Smooth muscle cell (in vitro differentiated cells): ENCODE results near the gene PCSK5. TPM values are rescaled to one million over a fixed set of nuclear protein-coding genes. Genes with fewer than 3 reads are reported as not detected.

Source experiments
- DNase-seq: peaks from one replicate; lab custom pipeline; 2025; ENCODE audit not compliant: unreplicated experiment; lab: John Stamatoyannopoulos, UW
- H2AFZ ChIP-seq: fragments of 200-600 bp; sonication (generic); 2 replicates; pipeline ENCODE4 v1.6.0; 2016; ENCODE audit warnings: antibody characterized with exemption, low read depth, mild to moderate bottlenecking
- H3F3A ChIP-seq: fragments of 200-600 bp; sonication (generic); 2 replicates; pipeline ENCODE4 v1.6.0; 2017; ENCODE audit warnings: antibody characterized with exemption, low read depth
- H3K27ac ChIP-seq: fragments of 200-600 bp; sonication (generic); 2 replicates; pipeline ENCODE4 v1.5.1; 2016; ENCODE audit warnings: low read depth, mild to moderate bottlenecking
- H3K27me3 ChIP-seq: fragments of 200-600 bp; sonication (generic); 2 replicates; pipeline ENCODE4 v1.6.1; 2016; ENCODE audit warnings: low read depth, mild to moderate bottlenecking
- H3K36me3 ChIP-seq: fragments of 200-600 bp; sonication (generic); 2 replicates; pipeline ENCODE4 v1.5.1; 2016; ENCODE audit warnings: low read depth
- H3K4me1 ChIP-seq: fragments of 200-600 bp; sonication (generic); 2 replicates; pipeline ENCODE4 v1.5.1; 2016; ENCODE audit warnings: low read depth
- H3K4me2 ChIP-seq: fragments of 200-600 bp; sonication (generic); 2 replicates; pipeline ENCODE4 v1.6.0; 2016; ENCODE audit warnings: mild to moderate bottlenecking
- H3K4me3 ChIP-seq: fragments of 200-600 bp; sonication (generic); 2 replicates; pipeline ENCODE4 v1.5.1; 2016; ENCODE audit warnings: mild to moderate bottlenecking
- H3K79me2 ChIP-seq: fragments of 200-600 bp; sonication (generic); 2 replicates; pipeline ENCODE4 v1.6.0; 2016; ENCODE audit warnings: low read depth, mild to moderate bottlenecking
- H3K9ac ChIP-seq: fragments of 200-600 bp; sonication (generic); 2 replicates; pipeline ENCODE4 v1.6.0; 2016; ENCODE audit warnings: low read depth
- H3K9me3 ChIP-seq: fragments of 200-600 bp; sonication (generic); replicated peaks from 2 replicates; pipeline ENCODE4 v1.5.1; 2016; ENCODE audit warnings: low read depth
- H4K20me1 ChIP-seq: fragments of 200-600 bp; sonication (generic); 2 replicates; pipeline ENCODE4 v1.6.0; 2016; ENCODE audit warnings: low read depth
- WGBS: methylation state at CpG from one replicate; pipeline ENCODE4 v1.1.7; 2016; ENCODE audit warnings: low lambda C conversion rate; 5-methylcytosine and 5-hydroxymethylcytosine counted together
- polyA plus RNA-seq: library from polyadenylated mRNA; unstranded; fragments of >200 nt; fragmentation: Nextera tagmentation; extraction: Ambion mirVana; gene quantifications from 2 replicates; pipeline ENCODE4 v1.2.1, GENCODE V29; 2016
- total RNA-seq: library from RNA; depleted of rRNA; stranded (reverse); fragments of >200 nt; gene quantifications from 2 replicates; pipeline ENCODE4 v1.2.3, GENCODE V29; 2014
- TF ChIP-seq, protein P1 (sequence below): fragments of 200-600 bp; sonication (generic); IDR thresholded peaks from 2 replicates; pipeline ENCODE4 v1.5.1; 2017; ENCODE audit warnings: borderline replicate concordance, mild to moderate bottlenecking, antibody characterized with exemption; ENCODE audit not compliant: insufficient read depth, poor library complexity, severe bottlenecking

The PCSK5 gene
- total and polyA plus RNA-seq, 2 experiments from 2014 or later: 2.3 to 2.8 TPM

DNA sequence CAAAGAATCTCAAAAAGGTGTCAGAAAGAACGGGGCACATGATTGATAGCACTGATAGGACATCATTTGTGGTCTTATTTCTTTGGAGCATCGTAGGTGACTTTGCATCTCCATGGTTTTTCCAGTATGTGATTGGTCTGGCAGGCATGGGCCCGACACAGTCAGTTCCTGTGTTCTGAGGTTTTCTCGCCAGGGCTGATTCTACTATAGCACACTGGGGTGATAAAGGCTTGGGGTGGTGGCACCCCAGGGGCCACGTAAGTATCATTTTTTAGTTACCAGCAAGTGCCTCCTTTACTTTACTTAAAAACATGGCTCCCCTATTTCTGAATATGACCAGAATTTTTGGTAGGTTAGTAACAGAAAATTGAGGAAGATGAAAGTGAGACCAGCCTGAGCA lies 301.0 kb downstream of the PCSK5 start:
- Histone ChIP-seq H3K27me3 (no peaks in the 10 kb centered on the region), H3K4me3 (no peak overlapping the region), H3K9me3 (no peaks in the 10 kb centered on the region), H3K9ac (no peak overlapping the region), H3K4me1 (no peaks in the 10 kb centered on the region), H3K36me3 (no peaks in the 10 kb centered on the region), H3K27ac (no peak overlapping the region), H4K20me1 (no peaks in the 10 kb centered on the region), H3K79me2 (no peaks in the 10 kb centered on the region), H3F3A (no peaks in the 10 kb centered on the region), H2AFZ (no peak overlapping the region), H3K4me2 (no peak overlapping the region)
- no peak for DNase-seq
- WGBS: 93% methylated on average over 5 of the region's 5 CpGs
- TF ChIP-seq, protein P1, sequence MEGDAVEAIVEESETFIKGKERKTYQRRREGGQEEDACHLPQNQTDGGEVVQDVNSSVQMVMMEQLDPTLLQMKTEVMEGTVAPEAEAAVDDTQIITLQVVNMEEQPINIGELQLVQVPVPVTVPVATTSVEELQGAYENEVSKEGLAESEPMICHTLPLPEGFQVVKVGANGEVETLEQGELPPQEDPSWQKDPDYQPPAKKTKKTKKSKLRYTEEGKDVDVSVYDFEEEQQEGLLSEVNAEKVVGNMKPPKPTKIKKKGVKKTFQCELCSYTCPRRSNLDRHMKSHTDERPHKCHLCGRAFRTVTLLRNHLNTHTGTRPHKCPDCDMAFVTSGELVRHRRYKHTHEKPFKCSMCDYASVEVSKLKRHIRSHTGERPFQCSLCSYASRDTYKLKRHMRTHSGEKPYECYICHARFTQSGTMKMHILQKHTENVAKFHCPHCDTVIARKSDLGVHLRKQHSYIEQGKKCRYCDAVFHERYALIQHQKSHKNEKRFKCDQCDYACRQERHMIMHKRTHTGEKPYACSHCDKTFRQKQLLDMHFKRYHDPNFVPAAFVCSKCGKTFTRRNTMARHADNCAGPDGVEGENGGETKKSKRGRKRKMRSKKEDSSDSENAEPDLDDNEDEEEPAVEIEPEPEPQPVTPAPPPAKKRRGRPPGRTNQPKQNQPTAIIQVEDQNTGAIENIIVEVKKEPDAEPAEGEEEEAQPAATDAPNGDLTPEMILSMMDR: no peak

DNA sequence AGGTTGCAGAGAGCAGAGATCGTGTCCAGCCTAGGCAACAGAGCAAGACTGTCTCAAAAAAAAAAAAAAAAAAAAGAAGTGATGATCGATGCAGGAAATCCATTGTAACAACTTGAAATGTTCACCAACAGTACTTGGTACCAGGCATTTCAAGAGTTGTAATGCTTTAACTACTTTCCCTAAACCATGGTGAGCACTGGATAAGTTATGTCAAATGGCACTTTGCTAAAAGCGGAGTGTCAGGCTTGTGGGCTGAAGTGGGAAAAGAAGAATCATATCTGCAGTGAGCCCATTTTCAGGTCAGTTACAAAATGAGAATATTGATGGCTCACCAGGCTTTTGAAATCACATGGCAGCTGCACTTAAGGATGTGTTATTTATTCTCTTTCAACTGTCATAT lies 301.5 kb downstream of the PCSK5 start:
- Histone ChIP-seq H3K4me3 (no peak overlapping the region), H4K20me1 (no peaks in the 10 kb centered on the region), H3K79me2 (no peaks in the 10 kb centered on the region), H3F3A (no peaks in the 10 kb centered on the region), H3K36me3 (no peaks in the 10 kb centered on the region), H3K27me3 (no peaks in the 10 kb centered on the region), H3K9ac (no peak overlapping the region), H3K9me3 (no peaks in the 10 kb centered on the region), H2AFZ (no peak overlapping the region), H3K4me1 (no peaks in the 10 kb centered on the region), H3K27ac (no peak overlapping the region), H3K4me2 (no peak overlapping the region)
- no peak for DNase-seq
- TF ChIP-seq, protein P1: no peak
- 98% methylated on average over 3 of the region's 3 CpGs for WGBS

DNA sequence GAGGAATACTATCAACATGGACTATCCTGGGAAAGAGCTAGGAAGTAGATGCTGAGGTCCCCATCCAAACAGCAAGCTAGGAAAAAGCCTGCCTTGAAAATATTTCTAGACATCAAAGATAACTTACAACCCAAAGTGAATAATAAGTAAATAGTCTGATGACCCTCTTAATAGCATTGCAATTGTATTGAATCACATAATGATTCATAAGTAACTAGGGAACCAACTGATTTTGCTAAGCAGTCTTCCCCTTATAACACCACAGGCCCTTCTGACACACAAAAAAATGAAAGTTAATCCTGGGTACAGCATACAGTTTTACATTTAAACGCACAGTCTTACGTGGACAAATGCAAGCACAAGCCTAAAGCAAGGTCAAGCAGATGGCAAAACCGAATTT lies 304.4 kb downstream of the PCSK5 start:
- Histone ChIP-seq H3K4me3 (no peak overlapping the region), H3K79me2 (no peaks in the 10 kb centered on the region), H3K27me3 (no peaks in the 10 kb centered on the region), H3F3A (no peaks in the 10 kb centered on the region), H3K9ac (no peak overlapping the region), H3K4me1 (no peaks in the 10 kb centered on the region), H3K9me3 (no peaks in the 10 kb centered on the region), H3K27ac (no peak overlapping the region), H3K36me3 (no peaks in the 10 kb centered on the region), H3K4me2 (no peak overlapping the region), H4K20me1 (no peaks in the 10 kb centered on the region), H2AFZ (no peak overlapping the region)
- TF ChIP-seq, protein P1: no peak
- 89% methylated on average over 3 of the region's 3 CpGs for WGBS
- no peak for DNase-seq

DNA sequence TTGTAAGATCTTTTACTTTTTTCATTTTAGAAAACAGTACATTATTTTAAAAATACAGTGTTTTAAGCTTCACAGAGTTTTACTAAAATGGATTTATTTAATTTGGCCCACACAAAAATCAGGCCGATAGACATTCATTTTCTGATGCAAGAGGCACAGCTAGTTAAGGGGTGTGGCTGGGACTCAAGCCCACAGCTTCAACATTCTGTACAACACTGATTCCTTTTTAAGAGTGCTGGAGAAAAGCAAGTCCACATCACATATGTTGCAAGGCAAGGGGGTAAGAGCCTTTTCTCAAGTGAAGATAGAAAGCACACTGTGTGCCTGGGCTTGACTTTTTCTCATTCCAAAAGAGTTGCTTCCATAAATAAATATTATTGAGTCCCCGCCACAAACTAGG lies 307.9 kb downstream of the PCSK5 start:
- Histone ChIP-seq H3K9ac (no peak overlapping the region), H4K20me1 (no peaks in the 10 kb centered on the region), H2AFZ (no peak overlapping the region), H3K9me3 (no peaks in the 10 kb centered on the region), H3K4me3 (no peak overlapping the region), H3K27me3 (no peaks in the 10 kb centered on the region), H3K27ac (no peak overlapping the region), H3K79me2 (no peaks in the 10 kb centered on the region), H3K36me3 (no peaks in the 10 kb centered on the region), H3K4me1 (no peaks in the 10 kb centered on the region), H3F3A (no peaks in the 10 kb centered on the region), H3K4me2 (no peak overlapping the region)
- TF ChIP-seq, protein P1: no peak
- WGBS: 92% methylated on average over 2 of the region's 2 CpGs
- DNase-seq: no peak
